ENCODE data around the gene TRIM45.

TRIM45 gene

GRCh38 chr1:117101334-117101733 is 20.2 kb downstream of the TRIM45 start:
- no peak for DNase-seq (ENCODE audit: low read depth)
- TF ChIP-seq CTCF (conservative IDR thresholded peaks at IDR 0.05; ENCODE audit: low read length) = no peak

GRCh38 chr1:117098287-117098890 is 23.2 kb downstream of the TRIM45 start:
- no peak for DNase-seq (ENCODE audit: low read depth)
- no peak for TF ChIP-seq CTCF (conservative IDR thresholded peaks at IDR 0.05; ENCODE audit: low read length)
- H3K4me3 ChIP-seq (ENCODE audit: low read length) = no peak overlapping the region

More at GRCh38 chr1:117101334-117101733, 20.2 kb downstream of the TRIM45 start:
- H3K4me3 ChIP-seq (ENCODE audit: low read length) = no peak overlapping the region

DNA sequence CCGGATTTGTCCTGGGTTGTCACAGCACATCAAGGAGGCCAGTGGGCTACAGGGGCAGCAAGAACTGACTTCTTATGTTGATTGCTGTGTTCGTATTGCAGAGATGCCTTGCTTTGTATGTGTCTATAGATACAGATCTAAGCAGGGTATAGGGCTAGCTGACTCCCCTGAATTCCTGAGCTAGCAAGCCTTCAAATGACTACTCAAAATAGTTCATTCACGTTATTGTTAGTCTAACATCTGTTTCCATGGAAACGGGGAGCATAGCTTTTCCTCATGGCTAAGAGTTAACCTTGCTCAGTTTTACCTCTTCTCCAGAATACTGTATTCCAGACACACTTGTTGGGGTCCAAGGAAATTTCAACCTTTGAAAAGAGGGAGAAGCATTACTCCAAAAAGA is 24.1 kb downstream of the TRIM45 start:
- TF ChIP-seq CTCF (conservative IDR thresholded peaks at IDR 0.05; ENCODE audit: low read length) = no peak
- DNase-seq (ENCODE audit: low read depth) = peak; percentile 18
- H3K4me3 ChIP-seq (ENCODE audit: low read length) = no peak overlapping the region

GRCh38 chr1:117096951-117097408 is 24.6 kb downstream of the TRIM45 start:
- TF ChIP-seq CTCF (conservative IDR thresholded peaks at IDR 0.05; ENCODE audit: low read length) = no peak
- peak; percentile 21 for DNase-seq (ENCODE audit: low read depth)
- H3K4me3 ChIP-seq (ENCODE audit: low read length) = no peak overlapping the region

DNA sequence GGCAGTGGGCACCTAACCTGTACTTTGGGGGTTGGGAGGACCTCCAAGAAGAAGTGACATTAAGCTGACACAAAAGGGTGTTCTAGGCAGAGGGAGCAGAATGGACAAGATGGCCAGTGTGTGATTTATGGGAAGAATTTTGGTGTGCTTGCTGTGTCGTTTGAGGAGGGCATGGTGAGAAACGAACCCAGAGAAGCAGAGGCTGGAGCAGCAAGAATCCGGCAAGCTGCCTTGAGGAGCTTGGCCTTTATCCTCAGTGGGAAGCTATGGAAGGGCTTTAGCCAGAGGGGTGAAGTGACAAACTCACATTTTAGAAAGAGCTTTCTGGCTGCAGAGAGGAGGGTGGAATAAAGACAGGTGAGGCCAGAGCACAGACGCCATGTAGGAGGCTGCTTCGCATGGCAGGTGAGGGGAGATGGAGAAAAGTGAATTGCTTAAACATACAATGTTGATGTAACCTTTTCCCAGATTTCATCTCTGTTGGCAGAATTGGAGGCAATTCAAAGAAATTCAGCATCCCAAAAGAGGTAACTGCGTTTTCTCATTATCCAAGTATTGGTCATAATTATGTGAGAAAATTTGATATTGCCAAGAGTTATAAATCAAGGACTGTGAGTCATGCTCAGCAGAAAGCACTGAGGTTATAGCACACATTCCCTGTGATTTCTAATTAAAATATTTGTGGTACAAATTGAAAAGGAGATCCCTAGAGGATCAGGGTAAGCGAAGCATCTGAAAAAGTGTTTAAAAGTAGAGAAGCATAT is 26.5 kb downstream of the TRIM45 start:
- no peak for TF ChIP-seq CTCF (conservative IDR thresholded peaks at IDR 0.05; ENCODE audit: low read length)
- no peak overlapping the region for H3K4me3 ChIP-seq (ENCODE audit: low read length)
- DNase-seq (ENCODE audit: low read depth) = peak; percentile 88

- DNase-seq (ENCODE audit: low read depth) = peak; percentile 62
- TF ChIP-seq CTCF (conservative IDR thresholded peaks at IDR 0.05; ENCODE audit: low read length) = peak; percentile 54
- H3K4me3 ChIP-seq (ENCODE audit: low read length) = no peak overlapping the region
These were observed 27.5 kb downstream of the TRIM45 start for GRCh38 chr1:117093870-117094621.

All from AG10803 (cell line).